Gastroesophageal sphincter (tissue), 3 donors: ENCODE data around the gene PRSS8.

ENCODE experiments used
- EP300 ChIP-seq: sonication (generic); formaldehyde crosslinking; IDR thresholded peaks from one replicate; pipeline ENCODE4 v1.6.1; 2017; ENCODE audit warnings: antibody characterized with exemption, mild to moderate bottlenecking
- POLR2A ChIP-seq, 2 donors: fragments of 450-650 bp; IDR thresholded peaks; one replicate each; pipeline ENCODE4 v1.6.1; 2017; ENCODE audit warnings: antibody characterized with exemption in 2 of 2, mild to moderate bottlenecking in 2 of 2, moderate library complexity in 1 of 2
- POLR2AphosphoS5 ChIP-seq: sonication (generic); formaldehyde crosslinking; IDR thresholded peaks from one replicate; pipeline ENCODE4 v1.6.1; 2017; ENCODE audit warnings: antibody characterized with exemption
- TF ChIP-seq, protein P1 (sequence below), 4 experiments: fragments of 200-600 bp in 2 of 4; fragments of 450-650 bp in 2 of 4; sonication (generic) in 1 of 4; IDR thresholded peaks; one replicate each; pipeline ENCODE4 v1.5.1; 2017 to 2019; ENCODE audit warnings: antibody characterized with exemption in 4 of 4, mild to moderate bottlenecking in 2 of 4, moderate library complexity in 2 of 4

DNA sequence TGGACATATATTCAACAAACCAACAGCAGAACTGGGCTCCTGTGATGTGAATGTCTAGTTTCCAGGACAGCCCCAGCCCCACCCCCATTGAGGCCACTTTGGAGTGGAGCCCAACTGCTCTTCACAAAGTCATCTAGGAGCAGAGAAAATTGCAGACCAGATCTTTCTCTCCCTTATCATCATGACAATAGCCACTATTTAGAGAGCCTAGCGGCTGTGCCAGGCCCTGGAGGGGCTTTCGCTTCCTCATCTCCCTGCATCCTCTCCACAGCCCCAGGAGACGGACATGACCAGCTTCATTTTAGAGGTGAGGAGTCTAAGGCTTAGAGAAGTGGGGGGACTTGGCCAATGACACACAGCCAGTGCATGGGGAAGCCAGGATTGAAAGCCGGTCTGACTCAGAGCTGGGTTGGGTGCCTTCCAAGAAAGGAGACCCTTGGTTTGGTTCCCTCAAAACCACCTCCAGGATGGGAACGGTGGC is 1.4 kb downstream of the PRSS8 start:
- TF ChIP-seq, protein P1, sequence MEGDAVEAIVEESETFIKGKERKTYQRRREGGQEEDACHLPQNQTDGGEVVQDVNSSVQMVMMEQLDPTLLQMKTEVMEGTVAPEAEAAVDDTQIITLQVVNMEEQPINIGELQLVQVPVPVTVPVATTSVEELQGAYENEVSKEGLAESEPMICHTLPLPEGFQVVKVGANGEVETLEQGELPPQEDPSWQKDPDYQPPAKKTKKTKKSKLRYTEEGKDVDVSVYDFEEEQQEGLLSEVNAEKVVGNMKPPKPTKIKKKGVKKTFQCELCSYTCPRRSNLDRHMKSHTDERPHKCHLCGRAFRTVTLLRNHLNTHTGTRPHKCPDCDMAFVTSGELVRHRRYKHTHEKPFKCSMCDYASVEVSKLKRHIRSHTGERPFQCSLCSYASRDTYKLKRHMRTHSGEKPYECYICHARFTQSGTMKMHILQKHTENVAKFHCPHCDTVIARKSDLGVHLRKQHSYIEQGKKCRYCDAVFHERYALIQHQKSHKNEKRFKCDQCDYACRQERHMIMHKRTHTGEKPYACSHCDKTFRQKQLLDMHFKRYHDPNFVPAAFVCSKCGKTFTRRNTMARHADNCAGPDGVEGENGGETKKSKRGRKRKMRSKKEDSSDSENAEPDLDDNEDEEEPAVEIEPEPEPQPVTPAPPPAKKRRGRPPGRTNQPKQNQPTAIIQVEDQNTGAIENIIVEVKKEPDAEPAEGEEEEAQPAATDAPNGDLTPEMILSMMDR (IDR thresholded peaks at IDR 0.05) = no peak
- TF ChIP-seq POLR2AphosphoS5 (no peak), POLR2A (IDR thresholded peaks at IDR 0.05) (no peak), EP300 (no peak)
